ENCODE data around the gene CREB3L2. TPM values are rescaled to one million over a fixed set of nuclear protein-coding genes. Genes with fewer than 3 reads are reported as not detected.

The CREB3L2 gene
- polyA plus RNA-seq, 3 donors, result 6.9 to 12.9 (median 11.9) TPM

GRCh38 chr7:137998250-137998649 is 3.6 kb downstream of the CREB3L2 start:
- no peak overlapping the region for H3K27ac ChIP-seq (ENCODE audit: low read depth in 1 of 2, low read length in 2 of 2)
- Mint-ChIP-seq H3K27ac (no peak overlapping the region), H3K4me1 (peaks cover 54% of the 10 kb centered on the region), H3K27me3 (ENCODE audit: low read depth in 3 of 3) (peaks cover 0 to 2% (median 0%) of the 10 kb centered on the region in 3 donors), H3K36me3 (peaks cover 6 to 9% of the 10 kb centered on the region in 2 donors), H3K4me3 (no peak overlapping the region), H3K9me3 (no peaks in the 10 kb centered on the region)
- no peaks in the 10 kb centered on the region for H4K20me1 ChIP-seq (ENCODE audit: insufficient read depth, low read length)
- peaks cover 79% of the 10 kb centered on the region for H3K79me2 ChIP-seq (ENCODE audit: insufficient read depth, low read length)
- TF ChIP-seq CTCF (IDR thresholded peaks at IDR 0.05), result no peak
- no peaks in the 10 kb centered on the region for H3K36me3 ChIP-seq (replicated peaks in 1 of 2; ENCODE audit: control insufficient read depth in 1 of 2, insufficient read depth in 2 of 2, low read length in 2 of 2)
- no peaks in the 10 kb centered on the region for H3K27me3 ChIP-seq (ENCODE audit: control insufficient read depth in 2 of 2, insufficient read depth in 2 of 2, low read length in 2 of 2)
- H3K9ac ChIP-seq (ENCODE audit: insufficient read depth, low read length, poor library complexity, severe bottlenecking), result no peak overlapping the region
- H2AFZ ChIP-seq (ENCODE audit: insufficient read depth, low read depth, low read length, poor library complexity, severe bottlenecking), result no peak overlapping the region
- H3K4me1 ChIP-seq (ENCODE audit: control insufficient read depth in 1 of 2, insufficient read depth in 2 of 2, low read length in 2 of 2), result peaks cover 35 to 44% of the 10 kb centered on the region in 2 donors
- H3K4me3 ChIP-seq (replicated peaks in 1 of 3; ENCODE audit: low read depth in 2 of 3, low read length in 3 of 3), result no peak overlapping the region
- no peaks in the 10 kb centered on the region for H3K9me3 ChIP-seq (replicated peaks in 1 of 2; ENCODE audit: control insufficient read depth in 1 of 2, insufficient read depth in 1 of 2, low read length in 2 of 2)
- no peak for DNase-seq
- intact Hi-C loops (cut with micrococcal nuclease), result no loop called here
- no peak overlapping the region for H3K4me2 ChIP-seq (replicated peaks; ENCODE audit: extremely low read depth, low read length, poor library complexity, severe bottlenecking)
- no CpG with 5 or more reads among the region's 1 CpG for WGBS (ENCODE audit: insufficient coverage)

- Histone ChIP-seq H3K4me1 (ENCODE audit: control insufficient read depth in 1 of 2, insufficient read depth in 2 of 2, low read length in 2 of 2) (peaks cover 42 to 49% of the 10 kb centered on the region in 2 donors), H4K20me1 (ENCODE audit: insufficient read depth, low read length) (no peaks in the 10 kb centered on the region), H3K27me3 (ENCODE audit: control insufficient read depth in 2 of 2, insufficient read depth in 2 of 2, low read length in 2 of 2) (no peaks in the 10 kb centered on the region), H3K36me3 (replicated peaks in 1 of 2; ENCODE audit: control insufficient read depth in 1 of 2, insufficient read depth in 2 of 2, low read length in 2 of 2) (no peaks in the 10 kb centered on the region), H2AFZ (ENCODE audit: insufficient read depth, low read depth, low read length, poor library complexity, severe bottlenecking) (no peak overlapping the region), H3K9me3 (replicated peaks in 1 of 2; ENCODE audit: control insufficient read depth in 1 of 2, insufficient read depth in 1 of 2, low read length in 2 of 2) (no peaks in the 10 kb centered on the region), H3K9ac (ENCODE audit: insufficient read depth, low read length, poor library complexity, severe bottlenecking) (no peak overlapping the region), H3K27ac (ENCODE audit: low read depth in 1 of 2, low read length in 2 of 2) (peak overlapping the region in 1 of 2 donors; percentile 58), H3K79me2 (ENCODE audit: insufficient read depth, low read length) (peaks cover 93% of the 10 kb centered on the region), H3K4me3 (replicated peaks in 1 of 3; ENCODE audit: low read depth in 2 of 3, low read length in 3 of 3) (peak overlapping the region in 1 of 3 experiments; percentile 65), H3K4me2 (replicated peaks; ENCODE audit: extremely low read depth, low read length, poor library complexity, severe bottlenecking) (peak overlapping the region; percentile 63)
- Mint-ChIP-seq H3K27ac (peak overlapping the region in 6 of 7 donors; percentile 6 to 84 (median 61)), H3K4me3 (peak overlapping the region; percentile 67 to 87), H3K4me1 (peaks cover 60% of the 10 kb centered on the region), H3K9me3 (peaks cover 0 to 4% (median 0%) of the 10 kb centered on the region in 7 donors), H3K27me3 (ENCODE audit: low read depth in 3 of 3) (peaks cover 0 to 2% (median 0%) of the 10 kb centered on the region in 3 donors), H3K36me3 (peaks cover 12 to 17% of the 10 kb centered on the region in 2 donors)
- no CpG with 5 or more reads among the region's 3 CpGs for WGBS (ENCODE audit: insufficient coverage)
- intact Hi-C loops (cut with micrococcal nuclease), result loop anchor here in 1 of 2 donors (1.0 kb wide), 1 partner anchor 27 kb away; no protein-coding TSS in a partner anchor
- DNase-seq, result no peak
- TF ChIP-seq CTCF (IDR thresholded peaks at IDR 0.05), result no peak
Observed at GRCh38 chr7:137996871-137997270, 5.0 kb downstream of the CREB3L2 start.

All from CD14-positive monocyte (primary cell).